Karpas-422 (cell line): ENCODE results near the gene BAIAP2L1. TPM values are rescaled to one million over a fixed set of nuclear protein-coding genes. Genes with fewer than 3 reads are reported as not detected.
"Not testable (repeated sequence)": the region's sequence is repeated elsewhere in the genome, so short reads cannot be mapped to it uniquely, and the experiment has no call there.

Source experiments
- DNase-seq: peaks from one replicate; pipeline ENCODE4 v3.0.0-alpha.2; 2015
- H2AFZ ChIP-seq: fragments of 200-600 bp; sonication (generic); 2 replicates; pipeline ENCODE4 v1.6.1; 2014; ENCODE audit warnings: antibody characterized with exemption, low read length, mixed read lengths
- H3K27ac ChIP-seq: fragments of 200-600 bp; sonication (generic); 2 replicates; pipeline ENCODE4 v1.5.1; 2014; ENCODE audit warnings: mild to moderate bottlenecking, low read length, moderate library complexity
- H3K27me3 ChIP-seq: fragments of 200-600 bp; sonication (generic); 2 replicates; pipeline ENCODE4 v1.6.1; 2014; ENCODE audit warnings: low read length, mixed read lengths
- H3K36me3 ChIP-seq: fragments of 200-600 bp; sonication (generic); 2 replicates; pipeline ENCODE4 v1.6.1; 2014; ENCODE audit warnings: low read length, mixed read lengths; ENCODE audit not compliant: insufficient read depth
- H3K4me1 ChIP-seq: fragments of 200-600 bp; sonication (generic); 2 replicates; pipeline ENCODE4 v1.6.1; 2014; ENCODE audit warnings: mild to moderate bottlenecking, low read length, mixed read lengths
- H3K4me2 ChIP-seq: fragments of 200-600 bp; sonication (generic); 2 replicates; pipeline ENCODE4 v1.6.1; 2014; ENCODE audit warnings: low read length, low read depth, mild to moderate bottlenecking; ENCODE audit not compliant: poor library complexity, severe bottlenecking
- H3K4me3 ChIP-seq: fragments of 200-600 bp; sonication (generic); 2 replicates; pipeline ENCODE4 v1.5.1; 2014; ENCODE audit warnings: mild to moderate bottlenecking, antibody characterized with exemption, low read length, mixed read lengths
- H3K79me2 ChIP-seq: fragments of 200-600 bp; sonication (generic); 2 replicates; pipeline ENCODE4 v1.6.1; 2014; ENCODE audit warnings: mild to moderate bottlenecking, low read length, mixed read lengths
- H3K9ac ChIP-seq: fragments of 200-600 bp; sonication (generic); 2 replicates; pipeline ENCODE4 v1.6.0; 2014; ENCODE audit warnings: low read length
- H3K9me2 ChIP-seq: fragments of 200-600 bp; sonication (generic), shearing (Covaris generic); replicated peaks from 2 replicates; pipeline ENCODE4 v1.6.0; 2014; ENCODE audit warnings: mild to moderate bottlenecking, low read length, moderate library complexity; ENCODE audit not compliant: insufficient read depth
- H3K9me3 ChIP-seq: fragments of 300-700, 200-600 bp; sonication (generic); 2 replicates; pipeline ENCODE4 v1.6.1; 2014; ENCODE audit warnings: low read length, mixed read lengths
- H4K20me1 ChIP-seq: fragments of 200-600 bp; sonication (generic); 2 replicates; pipeline ENCODE4 v1.6.1; 2014; ENCODE audit warnings: mild to moderate bottlenecking, antibody characterized with exemption, low read length, low read depth; ENCODE audit not compliant: insufficient read depth
- total RNA-seq: library from RNA; depleted of rRNA; stranded (reverse); fragments of >200 nt; shearing (Covaris generic); gene quantifications from 2 replicates; pipeline ENCODE4 v1.2.3, GENCODE V29; 2014; ENCODE audit warnings: low replicate concordance

The BAIAP2L1 gene
- total RNA-seq, 1 experiment from 2014 or later, result not detected

DNA sequence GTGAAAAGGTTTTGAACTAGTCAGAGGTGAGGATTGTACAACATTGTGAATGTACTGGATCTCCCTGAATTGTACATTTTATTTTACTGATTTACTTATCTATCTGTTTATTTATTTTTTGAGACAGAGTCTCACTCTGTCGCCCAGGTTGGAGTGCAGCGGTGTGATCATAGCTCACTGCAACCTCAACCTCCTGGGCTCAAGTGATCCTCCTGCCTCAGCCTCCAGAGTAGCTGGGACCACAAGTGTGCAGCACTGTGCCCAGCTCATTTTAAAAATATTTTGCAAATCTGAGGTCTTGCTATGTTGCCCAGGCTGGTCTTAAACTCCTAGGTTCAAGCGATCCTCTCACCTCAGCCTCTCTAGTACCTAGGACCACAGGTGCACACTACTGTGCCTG lies 19.1 kb upstream of the BAIAP2L1 start:
- H3K9me2 ChIP-seq, H3K36me3 ChIP-seq, H3K9me3 ChIP-seq, H3K27me3 ChIP-seq, H4K20me1 ChIP-seq, H2AFZ ChIP-seq, H3K4me3 ChIP-seq, H3K4me1 ChIP-seq, DNase-seq, H3K9ac ChIP-seq, H3K27ac ChIP-seq, H3K4me2 ChIP-seq, H3K79me2 ChIP-seq: not testable (repeated sequence)

DNA sequence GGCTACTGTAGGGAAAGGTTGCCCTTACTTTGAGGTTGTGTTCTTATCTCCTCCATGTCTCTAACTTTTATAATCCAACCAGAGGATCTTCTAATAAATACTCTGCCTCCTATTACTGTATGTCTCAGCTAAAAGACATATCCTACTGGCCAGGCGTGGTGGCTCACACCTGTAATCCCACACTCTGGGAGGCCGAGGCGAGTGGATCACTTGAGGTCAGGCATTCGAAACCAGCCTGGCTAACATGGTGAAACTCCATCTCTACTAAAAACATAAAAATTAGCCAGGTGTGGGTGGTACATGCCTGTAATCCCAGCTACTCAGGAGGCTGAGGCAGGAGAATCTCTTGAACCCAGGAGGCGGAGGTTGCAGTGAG lies 18.4 kb upstream of the BAIAP2L1 start:
- not testable (repeated sequence) for H3K9ac ChIP-seq, H3K4me3 ChIP-seq, H3K27ac ChIP-seq, H2AFZ ChIP-seq, H3K79me2 ChIP-seq, H3K27me3 ChIP-seq, H4K20me1 ChIP-seq, DNase-seq, H3K9me2 ChIP-seq, H3K4me1 ChIP-seq, H3K4me2 ChIP-seq, H3K36me3 ChIP-seq, H3K9me3 ChIP-seq

DNA sequence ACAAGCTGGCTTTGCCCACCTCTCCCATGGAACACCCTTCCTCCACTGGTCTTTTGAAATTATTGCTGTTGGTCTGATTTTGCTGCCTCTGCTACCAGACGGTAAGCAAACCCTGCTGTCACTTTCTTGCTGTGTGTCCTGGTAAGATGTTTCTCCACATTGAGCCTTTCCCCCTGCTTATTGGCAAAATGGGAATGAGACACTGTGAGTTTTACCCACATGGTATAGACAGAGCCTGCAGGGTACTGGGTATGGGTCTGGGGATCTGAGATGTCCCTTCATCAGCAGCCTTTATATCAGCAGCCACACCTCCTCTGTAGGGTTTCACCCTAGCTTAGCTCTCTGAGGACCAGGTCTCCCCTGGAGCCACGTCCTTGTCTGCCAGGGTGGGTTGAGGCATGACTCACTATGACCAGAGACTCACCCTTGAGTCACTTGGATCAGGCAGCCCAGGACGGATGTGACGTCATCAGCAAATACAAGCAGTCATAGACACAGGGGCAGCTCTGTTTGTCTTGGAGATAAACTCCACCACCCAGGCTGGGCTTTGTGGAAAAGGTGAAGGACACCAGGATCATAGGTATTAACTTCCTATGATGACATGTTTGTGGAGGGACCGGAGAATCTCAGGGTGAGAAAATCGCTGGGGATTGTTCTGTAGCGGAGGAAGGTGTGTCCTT lies 17.9 kb upstream of the BAIAP2L1 start:
- Histone ChIP-seq H3K27ac (no peak overlapping the region), H3K4me3 (no peak overlapping the region), H4K20me1 (no peaks in the 10 kb centered on the region), H3K79me2 (no peaks in the 10 kb centered on the region), H3K9me3 (no peaks in the 10 kb centered on the region), H3K9me2 (no peaks in the 10 kb centered on the region), H3K36me3 (no peaks in the 10 kb centered on the region), H2AFZ (no peak overlapping the region), H3K27me3 (no peaks in the 10 kb centered on the region), H3K4me1 (no peaks in the 10 kb centered on the region), H3K9ac (no peak overlapping the region), H3K4me2 (no peak overlapping the region)
- DNase-seq, result no peak

DNA sequence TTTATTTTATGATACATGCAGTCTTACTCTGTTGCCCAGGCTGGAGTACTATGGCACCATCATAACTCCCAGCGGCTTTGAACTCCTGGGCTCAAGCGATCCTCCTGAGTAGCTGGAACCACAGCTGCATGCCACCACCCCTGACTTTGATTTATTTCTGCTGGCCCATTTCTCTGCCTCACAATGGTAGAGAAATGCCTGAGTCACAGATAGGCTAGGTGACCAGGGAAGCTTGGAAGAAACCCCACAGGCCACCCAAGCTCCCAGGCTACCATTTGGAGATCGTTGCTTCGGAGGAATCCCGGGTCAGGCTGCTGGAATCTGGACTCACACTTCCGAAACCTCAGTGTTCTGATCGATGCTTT lies 17.4 kb upstream of the BAIAP2L1 start:
- no peak overlapping the region for H2AFZ ChIP-seq
- H3K4me1 ChIP-seq, result no peaks in the 10 kb centered on the region
- H3K9ac ChIP-seq, result no peak overlapping the region
- H3K36me3 ChIP-seq, result no peaks in the 10 kb centered on the region
- no peaks in the 10 kb centered on the region for H3K9me2 ChIP-seq
- no peak overlapping the region for H3K27ac ChIP-seq
- DNase-seq, result no peak
- no peaks in the 10 kb centered on the region for H3K27me3 ChIP-seq
- no peaks in the 10 kb centered on the region for H3K9me3 ChIP-seq
- no peak overlapping the region for H3K4me3 ChIP-seq
- H3K4me2 ChIP-seq, result no peak overlapping the region
- no peaks in the 10 kb centered on the region for H4K20me1 ChIP-seq
- H3K79me2 ChIP-seq, result no peaks in the 10 kb centered on the region

DNA sequence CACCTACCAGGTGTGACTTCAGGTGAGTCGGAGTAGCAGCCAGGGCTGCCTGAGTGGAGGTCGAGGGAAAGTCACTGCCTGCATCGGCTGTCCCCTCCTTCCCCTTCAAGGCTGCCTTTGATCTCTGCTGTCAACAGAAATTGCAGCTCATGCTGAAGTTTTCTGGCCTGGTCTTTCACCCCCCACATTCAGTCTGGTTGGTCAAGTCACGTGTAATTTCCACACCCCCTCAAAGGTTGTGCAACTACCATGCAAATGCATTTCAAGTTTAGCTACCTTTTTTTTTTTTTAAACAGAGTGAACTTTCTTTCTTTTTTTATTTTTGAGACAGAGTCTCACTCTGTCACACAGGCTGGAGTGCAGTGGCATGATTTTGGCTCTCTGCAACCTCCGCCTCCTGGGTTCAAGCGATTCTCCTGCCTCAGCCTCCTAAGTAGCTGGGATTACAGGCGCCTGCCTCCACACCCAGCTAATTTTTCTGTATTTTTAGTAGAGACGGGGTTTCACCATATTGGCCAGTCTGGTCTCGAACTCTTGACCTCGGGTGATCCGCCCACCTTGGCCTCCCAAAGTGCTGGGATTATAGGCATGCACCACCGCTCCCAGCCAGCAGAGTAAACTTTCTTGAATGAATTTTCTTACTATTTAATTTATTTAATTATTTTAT lies 16.8 kb upstream of the BAIAP2L1 start:
- H3K27ac ChIP-seq, H3K9ac ChIP-seq, H3K9me3 ChIP-seq, H3K27me3 ChIP-seq, H3K79me2 ChIP-seq, DNase-seq, H4K20me1 ChIP-seq, H3K36me3 ChIP-seq, H3K4me1 ChIP-seq, H2AFZ ChIP-seq, H3K4me2 ChIP-seq, H3K4me3 ChIP-seq, H3K9me2 ChIP-seq: not testable (repeated sequence)

DNA sequence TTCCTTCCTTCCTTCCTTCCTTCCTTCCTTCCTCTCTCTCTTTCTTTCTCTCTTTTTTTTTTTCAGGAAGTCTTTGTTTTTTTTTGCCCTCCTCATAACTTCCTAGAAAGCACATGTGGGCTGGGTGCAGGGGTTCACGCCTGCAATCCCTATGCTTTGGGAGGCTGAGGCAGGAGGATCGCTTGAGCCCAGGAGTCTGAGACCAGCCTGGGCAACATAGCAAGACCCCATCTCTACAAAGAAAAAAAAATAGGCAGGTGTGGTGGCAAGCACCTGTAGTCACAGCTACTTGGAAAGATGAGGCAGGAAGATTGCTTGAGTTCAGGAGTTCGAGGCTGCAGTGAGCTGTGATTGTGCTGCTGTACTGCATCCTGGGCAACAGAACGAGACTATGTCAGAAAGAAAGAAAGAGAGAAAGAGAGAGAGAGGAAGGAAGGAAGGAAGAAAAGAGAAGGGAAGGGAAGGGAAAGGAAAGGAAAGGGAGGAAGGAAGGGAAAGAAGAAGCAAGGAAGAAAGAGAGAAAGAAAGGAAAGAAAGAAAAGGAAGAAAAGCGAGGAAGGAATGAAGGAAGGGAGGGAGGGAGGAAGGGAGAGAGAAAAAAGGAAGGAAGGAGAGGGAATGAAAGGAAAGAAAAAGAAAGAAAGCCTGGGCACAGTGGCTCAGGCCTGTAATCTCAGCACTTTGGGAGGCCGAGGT lies 13.5 kb upstream of the BAIAP2L1 start:
- H3K27ac ChIP-seq, result no peak overlapping the region
- no peaks in the 10 kb centered on the region for H3K36me3 ChIP-seq
- no peak for DNase-seq
- H3K4me1 ChIP-seq, result no peaks in the 10 kb centered on the region
- H3K4me2 ChIP-seq, result no peak overlapping the region
- no peaks in the 10 kb centered on the region for H3K9me3 ChIP-seq
- H3K79me2 ChIP-seq, result no peaks in the 10 kb centered on the region
- no peak overlapping the region for H3K9ac ChIP-seq
- H4K20me1 ChIP-seq, result no peaks in the 10 kb centered on the region
- H3K27me3 ChIP-seq, result no peaks in the 10 kb centered on the region
- no peak overlapping the region for H3K4me3 ChIP-seq
- H3K9me2 ChIP-seq, result no peaks in the 10 kb centered on the region
- no peak overlapping the region for H2AFZ ChIP-seq

DNA sequence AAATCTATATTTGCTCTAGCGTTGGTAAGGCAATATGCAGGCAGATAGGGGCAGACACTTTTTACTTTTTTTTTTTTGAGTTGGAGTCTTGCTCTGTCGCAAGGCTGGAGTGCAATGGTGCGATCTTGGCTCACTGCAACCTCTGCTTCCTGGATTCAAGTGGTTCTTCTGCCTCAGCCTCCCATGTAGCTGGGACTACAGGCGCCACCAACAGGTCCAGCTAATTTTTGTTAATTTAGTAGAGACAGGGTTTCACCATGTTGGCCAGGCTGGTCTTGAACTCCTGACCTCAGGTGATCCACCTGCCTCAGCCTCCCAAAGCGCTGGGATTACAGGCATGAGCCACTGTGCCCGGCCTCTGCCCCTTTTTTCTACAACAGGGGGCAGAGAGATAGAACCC lies 12.8 kb upstream of the BAIAP2L1 start:
- H3K9me2 ChIP-seq, H3K9me3 ChIP-seq, H3K4me3 ChIP-seq, DNase-seq, H3K4me1 ChIP-seq, H2AFZ ChIP-seq, H3K79me2 ChIP-seq, H3K4me2 ChIP-seq, H3K27ac ChIP-seq, H3K27me3 ChIP-seq, H3K36me3 ChIP-seq, H4K20me1 ChIP-seq, H3K9ac ChIP-seq: not testable (repeated sequence)

DNA sequence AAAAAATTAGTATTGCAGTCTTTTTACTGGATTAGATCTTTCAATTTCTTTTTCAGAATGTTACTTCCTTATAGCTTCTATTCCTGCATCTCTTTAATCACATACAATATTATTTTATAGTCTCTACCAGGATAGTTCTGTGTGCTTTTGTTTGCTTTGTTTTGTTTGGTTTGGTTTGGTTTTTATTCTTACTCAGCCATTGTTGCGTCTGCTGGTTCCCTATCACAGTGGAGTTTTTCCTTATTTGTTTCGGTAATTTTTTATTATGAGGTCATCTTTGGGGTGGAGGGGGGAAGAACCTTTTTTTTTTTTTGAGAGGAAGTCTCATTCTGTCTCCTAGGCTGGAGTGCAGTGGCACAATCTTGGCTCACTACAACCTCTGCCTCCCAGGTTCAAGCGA lies 9.0 kb upstream of the BAIAP2L1 start:
- Histone ChIP-seq H4K20me1 (no peaks in the 10 kb centered on the region), H3K4me2 (no peak overlapping the region), H3K27ac (no peak overlapping the region), H3K9me2 (no peaks in the 10 kb centered on the region), H3K9me3 (no peaks in the 10 kb centered on the region), H3K9ac (no peak overlapping the region), H2AFZ (no peak overlapping the region), H3K4me3 (no peak overlapping the region), H3K27me3 (no peaks in the 10 kb centered on the region), H3K36me3 (no peaks in the 10 kb centered on the region), H3K79me2 (no peaks in the 10 kb centered on the region), H3K4me1 (no peaks in the 10 kb centered on the region)
- no peak for DNase-seq
